ENCODE measurements around the gene GAREM1. TPM values are rescaled to one million over a fixed set of nuclear protein-coding genes. Genes with fewer than 3 reads are reported as not detected.

GAREM1 gene
- total and polyA plus RNA-seq, 2 of the 8 experiments (the other 6 are each of a cell fraction or from before 2014, with no cell fraction given): 3.6 to 9.2 TPM

GRCh38 chr18:32287873-32288272 lies 182.8 kb downstream of the GAREM1 start:
- no peaks in the 10 kb centered on the region for H3K27me3 ChIP-seq (replicated peaks in 1 of 4; ENCODE audit: control insufficient read depth in 3 of 4, extremely low read depth in 1 of 4, insufficient read depth in 3 of 4, low read length in 3 of 4)
- no peak overlapping the region for H3K27ac ChIP-seq (ENCODE audit: low read depth, low read length)
- H2BK5ac ChIP-seq (ENCODE audit: low read depth, low read length): no peak overlapping the region
- H3K23ac ChIP-seq (ENCODE audit: insufficient read length): no peak overlapping the region
- H3K23me2 ChIP-seq (ENCODE audit: low read depth, low read length): no peaks in the 10 kb centered on the region; the same call in 1 of the 2 replicates
- H2AK5ac ChIP-seq (ENCODE audit: low read depth, low read length): no peak overlapping the region
- POLR2A ChIA-PET (ENCODE audit: partially characterized antibody): no interaction called here
- no peaks in the 10 kb centered on the region for H3K79me2 ChIP-seq (ENCODE audit: control insufficient read depth in 1 of 2, insufficient read depth in 2 of 2, low read length in 2 of 2)
- 94% methylated on average over 9 of the region's 9 CpGs; no CpG with 5 or more reads in 1 of the 2 experiments for WGBS, 2 experiments (ENCODE audit: extremely low coverage in 1 of 2, insufficient coverage in 1 of 2, insufficient read length in 1 of 2, insufficient replicate concordance in 2 of 2, low coverage in 1 of 2, low lambda C conversion rate in 2 of 2, missing lambda C conversion rate in 1 of 2)
- H2BK20ac ChIP-seq (ENCODE audit: low read length): no peak overlapping the region
- CTCF ChIA-PET (ENCODE audit: partially characterized antibody): interaction anchor here (1.0 to 2.7 kb wide), 3 partner anchors 14 to 184 kb away, joined by 3 to 8 read pairs (median 4); no protein-coding TSS in a partner anchor
- no peak overlapping the region for H3K9ac ChIP-seq (replicated peaks in 1 of 4; ENCODE audit: extremely low read depth in 1 of 4, low read depth in 3 of 4, low read length in 3 of 4)
- H2AFZ ChIP-seq (ENCODE audit: low read length): no peak overlapping the region
- H2BK15ac ChIP-seq (ENCODE audit: low read length): no peak overlapping the region
- H3K79me1 ChIP-seq (ENCODE audit: low read depth, low read length): no peaks in the 10 kb centered on the region
- no peak overlapping the region for H3K4me3 ChIP-seq (ENCODE audit: extremely low read depth in 1 of 4, insufficient read depth in 2 of 4, low read depth in 3 of 4, low read length in 4 of 4)
- FAIRE-seq (no peak), DNase-seq (ENCODE audit: low read depth in 1 of 2, low spot score in 2 of 2) (no peak)
- H3K4me2 ChIP-seq (ENCODE audit: insufficient read depth in 1 of 2, low read depth in 2 of 2, low read length in 2 of 2): no peak overlapping the region
- no peaks in the 10 kb centered on the region for H4K20me1 ChIP-seq (replicated peaks in 1 of 2; ENCODE audit: control insufficient read depth in 1 of 2, insufficient read depth in 2 of 2, low read length in 2 of 2)
- no peaks in the 10 kb centered on the region for H3K9me3 ChIP-seq (ENCODE audit: insufficient read depth in 2 of 2, low read depth in 1 of 2, low read length in 1 of 2)
- peaks cover 0 to 3% (median 0%) of the 10 kb centered on the region in 4 experiments; a peak in 1 of 8 replicates for H3K36me3 ChIP-seq (ENCODE audit: control insufficient read depth in 2 of 4, insufficient read depth in 4 of 4, low read length in 3 of 4)
- H3K18ac ChIP-seq (ENCODE audit: extremely low read depth, low read length): no peak overlapping the region
- no peak overlapping the region for H3K4ac ChIP-seq (replicated peaks; ENCODE audit: insufficient read length, low read depth, low read length)
- H3K56ac ChIP-seq (replicated peaks; ENCODE audit: insufficient read length, low read depth, low read length): no peak overlapping the region
- no peak overlapping the region for H2BK12ac ChIP-seq (ENCODE audit: low read depth, low read length)
- H4K8ac ChIP-seq (ENCODE audit: extremely low read depth, insufficient read depth, low read length): no peak overlapping the region
- H3K14ac ChIP-seq (ENCODE audit: insufficient read length): no peak overlapping the region
- no peak overlapping the region for H2BK120ac ChIP-seq (replicated peaks; ENCODE audit: low read depth, low read length)
- no peak overlapping the region for H4K5ac ChIP-seq (ENCODE audit: insufficient read length, low read depth, low read length)
- no peaks in the 10 kb centered on the region; a peak in 1 of 7 replicates for H3K4me1 ChIP-seq (replicated peaks in 1 of 4; ENCODE audit: control insufficient read depth in 3 of 4, insufficient read depth in 4 of 4, low read length in 3 of 4)
- no peak overlapping the region for H4K91ac ChIP-seq (replicated peaks; ENCODE audit: insufficient read length, low read length)
- TF ChIP-seq SAP30 (IDR thresholded peaks at IDR 0.05; ENCODE audit: insufficient read depth, insufficient replicate concordance, low read length) (no peak), JUND (IDR thresholded peaks at IDR 0.05; ENCODE audit: low read length) (no peak), RBBP5 (IDR thresholded peaks at IDR 0.05; ENCODE audit: borderline replicate concordance, low read depth, low read length) (no peak), NRF1 (IDR thresholded peaks at IDR 0.05; ENCODE audit: low read depth, low read length) (no peak), BACH1 (IDR thresholded peaks at IDR 0.05; ENCODE audit: low read length) (no peak), SIN3A (conservative IDR thresholded peaks at IDR 0.05 in 1 of 2, IDR thresholded peaks at IDR 0.05 in 1 of 2; ENCODE audit: low read depth in 1 of 2, low read length in 2 of 2) (no peak), FOSL1 (IDR thresholded peaks at IDR 0.05; ENCODE audit: insufficient read depth, low read depth, low read length) (no peak), GABPA (IDR thresholded peaks at IDR 0.05; ENCODE audit: borderline replicate concordance, insufficient read depth, low read length) (no peak), KDM5A (IDR thresholded peaks at IDR 0.05; ENCODE audit: low read length) (no peak), RNF2 (IDR thresholded peaks at IDR 0.05; ENCODE audit: borderline replicate concordance, low read depth, low read length, missing control alignments, poor library complexity, severe bottlenecking) (no peak), EP300 (IDR thresholded peaks at IDR 0.05; ENCODE audit: borderline replicate concordance in 1 of 2, low read depth in 2 of 2, low read length in 2 of 2) (no peak), CHD1 (IDR thresholded peaks at IDR 0.05; ENCODE audit: low read depth, low read length) (no peak), HDAC6 (IDR thresholded peaks at IDR 0.05; ENCODE audit: low read depth, low read length) (no peak)

Data from H1 (cell line).